K562 (cell line): ENCODE data around the gene CARD10. TPM values are rescaled to one million over a fixed set of nuclear protein-coding genes. Genes with fewer than 3 reads are reported as not detected.

Source experiments
- ATAC-seq: fragments of 200-7000 bp; cut with Tn5 transposase; 3 replicates; pipeline ENCODE4 v1.9.1; 2020; ENCODE audit warnings: moderate library complexity
- BruUV-seq: library from RNA; stranded (reverse); fragments of 400-500 nt; replicated peaks from 2 replicates; lab custom pipeline; 2021; lab: Mats Ljungman, UMichigan
- CTCF ChIA-PET: fragments of 300-600 bp; formaldehyde crosslinking; extraction: SDS; loops from one replicate; lab custom pipeline; 2021; ENCODE audit warnings: low intra/inter-chr PET ratio; lab: Yijun Ruan, JAX
- POLR2A ChIA-PET: fragments of 300-600, 350-650 bp; sonication (Branson Sonifier 250); formaldehyde crosslinking; extraction: SDS; loops from one replicate; lab custom pipeline; 2021; ENCODE audit warnings: antibody characterized with exemption, inconsistent platforms; lab: Yijun Ruan, JAX
- DNase-seq, 4 experiments: peaks; one replicate each; pipeline versions ENCODE4 v3.0.0 to v3.0.0-alpha.2; 2011 to 2018; ENCODE audit warnings: low spot score in 3 of 4, mixed read lengths in 3 of 4; ENCODE audit errors: extremely low read depth in 1 of 4
- FAIRE-seq: peaks from 2 replicates; lab custom pipeline; 2011; peaks lifted over from hg19 to GRCh38; lab: Jason Lieb, UNC
- H2AFZ ChIP-seq: 2 replicates; pipeline ENCODE4 v1.6.0; 2011; ENCODE audit warnings: low read depth, low read length, control low read depth, inconsistent platforms
- H3K27ac ChIP-seq: fragments of 200-600 bp; 3 replicates; pipeline ENCODE4 v1.8.0; 2011; ENCODE audit warnings: low read depth, mild to moderate bottlenecking, control low read depth, inconsistent platforms, low read length, moderate library complexity, mixed read lengths; ENCODE audit errors: extremely low read depth
- H3K27me3 ChIP-seq, 2 experiments: fragments of 300-600 bp in 1 of 2; 2 replicates in 1 of 2; 3 replicates in 1 of 2; pipeline versions ENCODE4 v1.6.0 to v1.8.0; 2011; ENCODE audit warnings: inconsistent platforms in 2 of 2, low read length in 2 of 2, mild to moderate bottlenecking in 1 of 2, mixed read lengths in 1 of 2, moderate library complexity in 1 of 2; ENCODE audit not compliant: control insufficient read depth in 2 of 2, insufficient read depth in 2 of 2
- H3K36me3 ChIP-seq: fragments of 300-600 bp; 3 replicates; pipeline ENCODE4 v1.8.0; 2011; ENCODE audit warnings: mild to moderate bottlenecking, low read length, inconsistent platforms; ENCODE audit not compliant: control insufficient read depth, insufficient read depth
- H3K4me1 ChIP-seq, 2 experiments: fragments of 200-600 bp in 1 of 2; replicated peaks in 1 of 2; 2 replicates in 1 of 2; 3 replicates in 1 of 2; pipeline versions ENCODE4 v1.5.1 to v1.8.0; 2011; ENCODE audit warnings: inconsistent platforms in 2 of 2, low read length in 2 of 2, mild to moderate bottlenecking in 1 of 2, mixed read lengths in 1 of 2, moderate library complexity in 1 of 2; ENCODE audit not compliant: control insufficient read depth in 2 of 2, insufficient read depth in 2 of 2
- H3K4me2 ChIP-seq: 2 replicates; pipeline ENCODE4 v1.6.1; 2011; ENCODE audit warnings: low read length, control low read depth, inconsistent platforms, mixed read lengths; ENCODE audit not compliant: insufficient read depth
- H3K4me3 ChIP-seq: fragments of 200-600 bp; sonication (generic), shearing (Covaris generic); 2 replicates; pipeline ENCODE4 v1.5.1; 2016; ENCODE audit warnings: control low read depth, inconsistent platforms
- H3K79me2 ChIP-seq: fragments of 200-600 bp; 3 replicates; pipeline ENCODE4 v1.8.0; 2011; ENCODE audit warnings: low read length, inconsistent platforms; ENCODE audit not compliant: control insufficient read depth, insufficient read depth
- H3K9ac ChIP-seq, 2 experiments: 2 replicates each; pipeline versions ENCODE4 v1.6.0 to v1.6.1; 2011; ENCODE audit warnings: low read depth in 2 of 2, low read length in 2 of 2, control low read depth in 1 of 2, inconsistent platforms in 1 of 2, mild to moderate bottlenecking in 1 of 2, mixed read lengths in 1 of 2; ENCODE audit not compliant: insufficient read depth in 1 of 2
- H3K9me1 ChIP-seq: one replicate; pipeline ENCODE4 v1.6.0; 2011; ENCODE audit warnings: inconsistent platforms, mild to moderate bottlenecking, low read length, moderate library complexity; ENCODE audit not compliant: control insufficient read depth, insufficient read depth
- H3K9me3 ChIP-seq: replicated peaks from 2 replicates; pipeline ENCODE4 v1.5.1; 2011; ENCODE audit warnings: low read depth, low read length, inconsistent platforms; ENCODE audit not compliant: control insufficient read depth, insufficient read depth
- H4K20me1 ChIP-seq: replicated peaks from 2 replicates; pipeline ENCODE4 v1.6.1; 2011; ENCODE audit warnings: low read length, inconsistent platforms, mixed read lengths; ENCODE audit not compliant: control insufficient read depth, insufficient read depth
- CBFA2T3 ChIP-seq: fragments of 450-650 bp; IDR thresholded peaks from 2 replicates; pipeline ENCODE4 v1.6.1; 2017
- CCNT2 ChIP-seq: IDR thresholded peaks from 2 replicates; pipeline ENCODE4 v1.6.1; 2011; ENCODE audit warnings: borderline replicate concordance, low read depth, mild to moderate bottlenecking, moderate library complexity, mixed read lengths, low read length; ENCODE audit not compliant: insufficient read length; ENCODE audit errors: extremely low read depth
- CXXC5 ChIP-seq: fragments of 250-450 bp; sonication (Bioruptor Pico); IDR thresholded peaks from 2 replicates; pipeline ENCODE4 v1.8.0; 2022; ENCODE audit warnings: inconsistent platforms, mild to moderate bottlenecking, moderate library complexity
- GABPA ChIP-seq: fragments of 200-800 bp; sonication (Bioruptor generic); conservative IDR thresholded peaks from 2 replicates; pipeline ENCODE4 v1.6.1; 2016; ENCODE audit warnings: low read depth, missing genetic modification characterization, missing compliant biosample characterization
- GATAD2A ChIP-seq: fragments of 450-650 bp; IDR thresholded peaks from 2 replicates; pipeline ENCODE4 v1.6.1; 2017
- GATAD2B ChIP-seq: fragments of 450-650 bp; IDR thresholded peaks from 2 replicates; pipeline ENCODE4 v1.6.1; 2017; ENCODE audit warnings: mild to moderate bottlenecking, borderline replicate concordance
- JUN ChIP-seq, 2 experiments: sonication (generic) in 1 of 2; formaldehyde crosslinking in 1 of 2; IDR thresholded peaks; 2 replicates each; pipeline versions ENCODE4 v1.6.1 to v1.8.0; 2012 to 2022; ENCODE audit warnings: borderline replicate concordance in 2 of 2, mild to moderate bottlenecking in 2 of 2, improper control_type of control experiment in 1 of 2, low read depth in 1 of 2, low read length in 1 of 2, missing genetic modification reagents in 1 of 2
- MYC ChIP-seq, 2 experiments: fragments of 250-450 bp in 1 of 2; sonication (Bioruptor Pico) in 1 of 2; IDR thresholded peaks; 2 replicates each; pipeline versions ENCODE4 v1.5.1 to v1.6.1; 2012 to 2021; ENCODE audit warnings: low read depth in 2 of 2, borderline replicate concordance in 1 of 2, improper control_type of control experiment in 1 of 2, low read length in 1 of 2, mild to moderate bottlenecking in 1 of 2, moderate library complexity in 1 of 2
- NFATC3 ChIP-seq: fragments of 450-650 bp; IDR thresholded peaks from 2 replicates; pipeline ENCODE4 v1.6.1; 2017; ENCODE audit warnings: mild to moderate bottlenecking
- PHF8 ChIP-seq: fragments of 200-600 bp; sonication (generic); IDR thresholded peaks from 2 replicates; pipeline ENCODE4 v1.6.1; 2012; ENCODE audit warnings: mixed run types, mild to moderate bottlenecking, inconsistent platforms, low read length, moderate library complexity, borderline replicate concordance
- RB1 ChIP-seq: fragments of 450-650 bp; IDR thresholded peaks from 2 replicates; pipeline ENCODE4 v1.6.1; 2017; ENCODE audit warnings: low read depth, mild to moderate bottlenecking
- TAF1 ChIP-seq: IDR thresholded peaks from 2 replicates; pipeline ENCODE4 v1.6.1; 2011; ENCODE audit warnings: mild to moderate bottlenecking, low read length, moderate library complexity; ENCODE audit not compliant: insufficient read depth, control insufficient read depth, severe bottlenecking; ENCODE audit errors: extremely low read depth
- TBP ChIP-seq: optimal IDR thresholded peaks from 2 replicates; pipeline ENCODE3; 2011; ENCODE audit warnings: low read depth, low read length, improper control_type of control experiment
- TRIM24 ChIP-seq, 2 experiments: fragments of 450-650 bp; IDR thresholded peaks; 2 replicates each; pipeline ENCODE4 v1.6.1; 2016
- UBTF ChIP-seq, 2 experiments: IDR thresholded peaks; 2 replicates each; pipeline ENCODE4 v1.6.1; 2012; ENCODE audit warnings: improper control_type of control experiment in 2 of 2, low read depth in 2 of 2, low read length in 2 of 2, borderline replicate concordance in 1 of 2
- ZNF511 ChIP-seq: sonication (generic); formaldehyde crosslinking; IDR thresholded peaks from 2 replicates; pipeline ENCODE4 v1.8.0; 2022; ENCODE audit warnings: mild to moderate bottlenecking, missing genetic modification reagents
- ZNF644 ChIP-seq: fragments of 200-800 bp; sonication (Bioruptor generic); IDR thresholded peaks from 2 replicates; pipeline ENCODE4 v1.6.1; 2016; ENCODE audit warnings: low read depth, missing genetic modification characterization, missing compliant biosample characterization
- WGBS: fragments of 100-300 bp; shearing (Covaris generic); methylation state at CpG from one replicate; pipeline ENCODE4 v1.1.6; 2016; ENCODE audit warnings: low coverage, mixed read lengths; ENCODE audit not compliant: insufficient coverage; ENCODE audit errors: missing lambda C conversion rate; 5-methylcytosine and 5-hydroxymethylcytosine counted together
- in situ Hi-C: fragments of 300-500 bp; cut with MboI; formaldehyde crosslinking; loops from 4 replicates; pipeline ENCODE4 v1.15.0; 2018; ENCODE audit warnings: inconsistent platforms, mixed read lengths
- intact Hi-C: fragments of 100-400 bp; cut with micrococcal nuclease; formaldehyde crosslinking; loops from 2 replicates; pipeline ENCODE4 v1.14.2; 2022
- polyA plus RNA-seq, 8 experiments: library from polyadenylated mRNA; depleted of rRNA in 4 of 8; stranded (reverse) in 5 of 8; unstranded in 3 of 8; fragments of >200 nt; fragmentation: Nextera tagmentation in 2 of 8; fragmentation: Illumina TruSeq in 1 of 8; extraction: Ambion mirVana in 2 of 8; extraction: Trizol in 1 of 8; gene quantifications; 2 replicates each; pipeline versions ENCODE4 v1.2.1 to v1.2.3, GENCODE V29; 2011 to 2014; ENCODE audit warnings: inconsistent platforms in 1 of 8, missing spikeins in 1 of 8
- total RNA-seq, 7 experiments: library from RNA; depleted of rRNA in 6 of 7; stranded (reverse); fragments of >200 nt in 6 of 7; fragmentation: Illumina TruSeq in 2 of 7; extraction: Trizol in 2 of 7; gene quantifications; 2 replicates each; pipeline versions ENCODE4 v1.2.1 to v1.2.3, GENCODE V29; 2011 to 2021; ENCODE audit warnings: low replicate concordance in 1 of 7

The CARD10 gene
- total and polyA plus RNA-seq, 9 of the 15 experiments (the other 6 are each of a cell fraction or from before 2014, with no cell fraction given) = 0.13 to 5.8 (median 1.6) TPM

- in situ Hi-C loops = no loop called here
- FAIRE-seq (no peak), DNase-seq (peak; percentile 62 to 86 (median 83)), ATAC-seq (peak; percentile 74)
- peaks cover 24% of the 10 kb centered on the region; the same call in 2 of the 3 replicates for H3K36me3 ChIP-seq
- TSS peak; percentile 38 for BruUV-seq
- H3K79me2 ChIP-seq = peaks cover 46% of the 10 kb centered on the region
- H3K9ac ChIP-seq = peak within 1 kb of the TSS; percentile 97
- peak within 1 kb of the TSS; percentile 92 for H3K4me2 ChIP-seq
- H3K9me3 ChIP-seq = no peaks in the 10 kb centered on the region
- POLR2A ChIA-PET = interaction anchor here (0.6 to 1.1 kb wide), 2 partner anchors 10 to 11 kb away, joined by 3 to 4 read pairs; no protein-coding TSS in a partner anchor
- peaks cover 14% of the 10 kb centered on the region for H4K20me1 ChIP-seq
- CTCF ChIA-PET = interaction anchor here (0.9 kb wide), 1 partner anchor 22 kb away, joined by 3 read pairs; no protein-coding TSS in a partner anchor
- peaks cover 3% of the 10 kb centered on the region for H3K9me1 ChIP-seq
- peak within 1 kb of the TSS; percentile 83 for H3K4me3 ChIP-seq
- intact Hi-C loops = no loop called here
- peak within 1 kb of the TSS; percentile 97 for H3K27ac ChIP-seq
- H3K27me3 ChIP-seq = no peaks in the 10 kb centered on the region
- H2AFZ ChIP-seq = peak within 1 kb of the TSS; percentile 72
- peaks cover 26 to 39% of the 10 kb centered on the region in 2 experiments for H3K4me1 ChIP-seq
- 18% methylated on average over 10 of the region's 76 CpGs for whole genome bisulfite sequencing
- TF ChIP-seq CBFA2T3 (no peak), UBTF (IDR thresholded peaks at IDR 0.05; ENCODE audit: borderline replicate concordance in 1 of 2, low read depth in 2 of 2, low read length in 2 of 2) (peak in 1 of 2 experiments; percentile 79; a peak in 1 of 4 replicates), NFATC3 (no peak), CXXC5 (CRISPR knock-in tag) (peak; percentile 62), ZNF644 (tag) (no peak), MYC (IDR thresholded peaks at IDR 0.05; ENCODE audit: low read depth, low read length) (peak; percentile 54; the same call in 1 of the 2 replicates), MYC (CRISPR knock-in tag; IDR thresholded peaks at IDR 0.05; ENCODE audit: borderline replicate concordance, low read depth) (no peak), GATAD2B (peak; percentile 84; the same call in 1 of the 2 replicates), ZNF511 (0 out of 2 replicates have a peak, but pooled peaks have one; percentile 29), CCNT2 (peak; percentile 68), RB1 (peak; percentile 16; the same call in 1 of the 2 replicates), TBP (peak; percentile 73), TAF1 (peak; percentile 65), GATAD2A (0 out of 2 replicates have a peak, but pooled peaks have one; percentile 26), GABPA (tag) (0 out of 2 replicates have a peak, but pooled peaks have one; percentile 33), TRIM24 (IDR thresholded peaks at IDR 0.05) (no peak), JUN (IDR thresholded peaks at IDR 0.05; ENCODE audit: borderline replicate concordance, low read depth, low read length) (no peak), JUN (CRISPR knock-in tag; IDR thresholded peaks at IDR 0.05; ENCODE audit: borderline replicate concordance) (no peak), PHF8 (peak; percentile 66; the same call in 1 of the 2 replicates)
Measured at GRCh38 chr22:37559901-37560607, 40.8 kb upstream of the CARD10 start, which contains the start of gene CDC42EP1. TSS of gene CDC42EP1 (plus strand) at chr22:37560480. CDS start at chr22:37566350, 5,870 bp downstream.
